Measurements from ENCODE around the gene PAGR1. TPM values are rescaled to one million over a fixed set of nuclear protein-coding genes. Genes with fewer than 3 reads are reported as not detected.
"Not testable (repeated sequence)": the region's sequence is repeated elsewhere in the genome, so short reads cannot be mapped to it uniquely, and the experiment has no call there.

Gene PAGR1
- total RNA-seq, 2 experiments from 2014 or later = 16.9 to 19.3 TPM

GRCh38 chr16:29862884-29863668 is 47.1 kb downstream of the PAGR1 start, which contains the start of gene CDIPT:
Gene CDIPT (minus strand): TSS chr16:29863226. CDS start chr16:29862857, 369 bp downstream.
- intact Hi-C loops (cut with micrococcal nuclease) = loop anchor here (1.0 to 5.0 kb wide), 11 partner anchors 36 to 163 kb away; partner anchors contain the start of genes ASPHD1, C16orf92, HIRIP3 and KCTD13
- H3K4me1 Mint-ChIP-seq (ENCODE audit: low read depth) = peaks cover 22% of the 10 kb centered on the region
- CTCF ChIA-PET = interaction anchor here (0.6 to 1.5 kb wide), 5 partner anchors 15 to 170 kb away, joined by 3 to 5 read pairs (median 4); no protein-coding TSS in a partner anchor
- H3K27me3 Mint-ChIP-seq (ENCODE audit: low read depth) = no peaks in the 10 kb centered on the region
- peak within 1 kb of the TSS; percentile 99 for H3K27ac Mint-ChIP-seq
- no peaks in the 10 kb centered on the region for H3K9me3 Mint-ChIP-seq
- peak; percentile 96 for DNase-seq
- peak within 1 kb of the TSS; percentile 95 for H3K4me3 Mint-ChIP-seq
- H3K36me3 Mint-ChIP-seq (ENCODE audit: low read depth) = peaks cover 7% of the 10 kb centered on the region

- Mint-ChIP-seq H3K4me3 (peak overlapping the region; percentile 95), H3K27ac (peak overlapping the region; percentile 99), H3K9me3 (no peaks in the 10 kb centered on the region), H3K27me3 (ENCODE audit: low read depth) (no peaks in the 10 kb centered on the region), H3K36me3 (ENCODE audit: low read depth) (peaks cover 7% of the 10 kb centered on the region), H3K4me1 (ENCODE audit: low read depth) (peaks cover 22% of the 10 kb centered on the region)
- intact Hi-C loops (cut with micrococcal nuclease) = loop anchor here (1.0 to 5.0 kb wide), 11 partner anchors 36 to 163 kb away; partner anchors contain the start of genes ASPHD1, C16orf92, HIRIP3 and KCTD13
- DNase-seq = no peak
- CTCF ChIA-PET = interaction anchor here (0.6 to 1.5 kb wide), 5 partner anchors 15 to 169 kb away, joined by 3 to 5 read pairs (median 4); no protein-coding TSS in a partner anchor
These were observed 47.7 kb downstream of the PAGR1 start for GRCh38 chr16:29863669-29863984.

- no peak overlapping the region for H3K27ac Mint-ChIP-seq
- CTCF ChIA-PET = interaction anchor here (0.7 to 1.0 kb wide), 2 partner anchors 11 to 15 kb away, joined by 3 read pairs; no protein-coding TSS in a partner anchor
- H3K36me3 Mint-ChIP-seq (ENCODE audit: low read depth) = peaks cover 7% of the 10 kb centered on the region
- DNase-seq = no peak
- no peaks in the 10 kb centered on the region for H3K27me3 Mint-ChIP-seq (ENCODE audit: low read depth)
- no peaks in the 10 kb centered on the region for H3K9me3 Mint-ChIP-seq
- intact Hi-C loops (cut with micrococcal nuclease) = loop anchor here (5.0 kb wide), 1 partner anchor 158 kb away; the partner anchor contains the start of gene C16orf92
- peaks cover 22% of the 10 kb centered on the region for H3K4me1 Mint-ChIP-seq (ENCODE audit: low read depth)
- H3K4me3 Mint-ChIP-seq = peak overlapping the region; percentile 18
These were observed 48.3 kb downstream of the PAGR1 start for GRCh38 chr16:29864205-29864604.

GRCh38 chr16:29868396-29869009 is 52.6 kb downstream of the PAGR1 start:
- no peaks in the 10 kb centered on the region for H3K9me3 Mint-ChIP-seq
- DNase-seq = no peak
- CTCF ChIA-PET = interaction anchor here (1.2 kb wide), 1 partner anchor 20 kb away, joined by 6 read pairs; no protein-coding TSS in a partner anchor
- no peak overlapping the region for H3K4me3 Mint-ChIP-seq
- no peak overlapping the region for H3K27ac Mint-ChIP-seq
- no peaks in the 10 kb centered on the region for H3K27me3 Mint-ChIP-seq (ENCODE audit: low read depth)
- H3K36me3 Mint-ChIP-seq (ENCODE audit: low read depth) = no peaks in the 10 kb centered on the region
- intact Hi-C loops (cut with micrococcal nuclease) = no loop called here
- peaks cover under 1% of the 10 kb centered on the region for H3K4me1 Mint-ChIP-seq (ENCODE audit: low read depth)

GRCh38 chr16:29869067-29869466 is 53.1 kb downstream of the PAGR1 start:
- CTCF ChIA-PET = interaction anchor here (1.2 kb wide), 1 partner anchor 21 kb away, joined by 6 read pairs; no protein-coding TSS in a partner anchor
- intact Hi-C loops (cut with micrococcal nuclease); H3K27me3 Mint-ChIP-seq (ENCODE audit: low read depth): not testable (repeated sequence)

More at GRCh38 chr16:29869067-29869466, 53.1 kb downstream of the PAGR1 start:
- not testable (repeated sequence) for H3K4me1 Mint-ChIP-seq (ENCODE audit: low read depth); DNase-seq; H3K27ac Mint-ChIP-seq; H3K36me3 Mint-ChIP-seq (ENCODE audit: low read depth); H3K4me3 Mint-ChIP-seq; H3K9me3 Mint-ChIP-seq

Other genes with a start within 250 kb of the PAGR1 start
- gene SPN, start 152.9 kb upstream of the PAGR1 start, total RNA-seq = 10 to 100 TPM; 51.9 to 53.2 TPM
- gene QPRT, start 137.0 kb upstream of the PAGR1 start, total RNA-seq = 1 to 10 TPM; 8.3 to 9.2 TPM
- gene C16orf54, start 70.2 kb upstream of the PAGR1 start, total RNA-seq = 10 to 100 TPM; 11.4 to 12.1 TPM
- not detected for gene ZG16, start 37.9 kb upstream of the PAGR1 start, total RNA-seq
- 100 to 1,000 TPM; 201 to 209 TPM for gene KIF22, start 25.4 kb upstream of the PAGR1 start, total RNA-seq
- 100 to 1,000 TPM; 290 to 330 TPM for gene MAZ, start 9.6 kb upstream of the PAGR1 start, total RNA-seq
- gene PRRT2, start 4.0 kb upstream of the PAGR1 start, total RNA-seq = under 1 TPM; 0.83 to 0.94 TPM
- 10 to 100 TPM; 84.1 to 86.9 TPM for gene MVP, start 4.3 kb downstream of the PAGR1 start, total RNA-seq
- 10 to 100 TPM; 29.0 to 31.0 TPM for gene CDIPT, start 47.1 kb downstream of the PAGR1 start, total RNA-seq
- under 1 TPM; 0.30 to 0.31 TPM for gene SEZ6L2, start 83.4 kb downstream of the PAGR1 start, total RNA-seq
- gene ASPHD1, start 84.3 kb downstream of the PAGR1 start, total RNA-seq = 1 to 10 TPM; 1.3 to 1.7 TPM
- gene KCTD13, start 110.1 kb downstream of the PAGR1 start, total RNA-seq = 10 to 100 TPM; 25.8 to 29.4 TPM
- gene TMEM219, start 145.9 kb downstream of the PAGR1 start, total RNA-seq = 10 to 100 TPM; 31.9 to 35.5 TPM
- gene TAOK2, start 157.7 kb downstream of the PAGR1 start, total RNA-seq = 10 to 100 TPM; 20.9 to 21.6 TPM
- gene HIRIP3, start 179.5 kb downstream of the PAGR1 start, total RNA-seq = 10 to 100 TPM; 40.8 to 43.9 TPM
- gene INO80E, start 180.1 kb downstream of the PAGR1 start, total RNA-seq = 10 to 100 TPM; 62.0 to 65.4 TPM
- under 1 TPM; 0.64 to 0.86 TPM for gene DOC2A, start 194.9 kb downstream of the PAGR1 start, total RNA-seq
- not detected for gene C16orf92, start 207.0 kb downstream of the PAGR1 start, total RNA-seq
- gene TLCD3B, start 215.1 kb downstream of the PAGR1 start, total RNA-seq = 1 to 10 TPM; 4.6 to 6.1 TPM
- 1,000 to 10,000 TPM; 1,750 to 1,795 TPM for gene ALDOA, start 249.6 kb downstream of the PAGR1 start, total RNA-seq